SJCRH30 (cell line): ENCODE measurements around the gene XAGE2. TPM values are rescaled to one million over a fixed set of nuclear protein-coding genes. Genes with fewer than 3 reads are reported as not detected.

ENCODE experiments used
- DNase-seq, 2 experiments: peaks; one replicate each; pipeline ENCODE4 v3.0.0-alpha.2; 2015 to 2020
- H3K27ac ChIP-seq: fragments of 250-450 bp; sonication (Bioruptor Pico); 2 replicates; pipeline ENCODE4 v1.5.1; 2020; ENCODE audit warnings: mild to moderate bottlenecking, moderate library complexity
- H3K27me3 ChIP-seq: fragments of 250-450 bp; sonication (Bioruptor Pico); 2 replicates; pipeline ENCODE4 v1.5.1; 2020; ENCODE audit warnings: mild to moderate bottlenecking, moderate library complexity
- H3K36me3 ChIP-seq: fragments of 250-450 bp; sonication (Bioruptor Pico); 2 replicates; pipeline ENCODE4 v1.5.1; 2020; ENCODE audit warnings: mild to moderate bottlenecking, moderate library complexity
- H3K4me1 ChIP-seq: fragments of 250-450 bp; sonication (Bioruptor Pico); 2 replicates; pipeline ENCODE4 v1.5.1; 2020; ENCODE audit warnings: mild to moderate bottlenecking, moderate library complexity
- H3K4me3 ChIP-seq: fragments of 250-450 bp; sonication (Bioruptor Pico); 2 replicates; pipeline ENCODE4 v1.5.1; 2020; ENCODE audit warnings: mild to moderate bottlenecking, moderate library complexity
- H3K9me3 ChIP-seq: fragments of 250-450 bp; sonication (Bioruptor Pico); replicated peaks from 2 replicates; pipeline ENCODE4 v1.5.1; 2020; ENCODE audit warnings: mild to moderate bottlenecking, moderate library complexity
- total RNA-seq: library from RNA; depleted of rRNA; stranded (reverse); fragments of >200 nt; shearing (Covaris generic); gene quantifications from 2 replicates; pipeline ENCODE4 v1.2.3, GENCODE V29; 2014; rRNA removed

XAGE2 gene
- total RNA-seq, 1 experiment from 2014 or later, result not detected

- H3K4me1 ChIP-seq, result no peaks in the 10 kb centered on the region
- H3K27ac ChIP-seq, result no peak overlapping the region
- H3K9me3 ChIP-seq, result no peaks in the 10 kb centered on the region
- no peak overlapping the region for H3K4me3 ChIP-seq
- no peaks in the 10 kb centered on the region for H3K36me3 ChIP-seq
- no peak for DNase-seq
- H3K27me3 ChIP-seq, result no peaks in the 10 kb centered on the region
These were observed 12.2 kb downstream of the XAGE2 start for GRCh38 chrX:52380993-52381392.

DNA sequence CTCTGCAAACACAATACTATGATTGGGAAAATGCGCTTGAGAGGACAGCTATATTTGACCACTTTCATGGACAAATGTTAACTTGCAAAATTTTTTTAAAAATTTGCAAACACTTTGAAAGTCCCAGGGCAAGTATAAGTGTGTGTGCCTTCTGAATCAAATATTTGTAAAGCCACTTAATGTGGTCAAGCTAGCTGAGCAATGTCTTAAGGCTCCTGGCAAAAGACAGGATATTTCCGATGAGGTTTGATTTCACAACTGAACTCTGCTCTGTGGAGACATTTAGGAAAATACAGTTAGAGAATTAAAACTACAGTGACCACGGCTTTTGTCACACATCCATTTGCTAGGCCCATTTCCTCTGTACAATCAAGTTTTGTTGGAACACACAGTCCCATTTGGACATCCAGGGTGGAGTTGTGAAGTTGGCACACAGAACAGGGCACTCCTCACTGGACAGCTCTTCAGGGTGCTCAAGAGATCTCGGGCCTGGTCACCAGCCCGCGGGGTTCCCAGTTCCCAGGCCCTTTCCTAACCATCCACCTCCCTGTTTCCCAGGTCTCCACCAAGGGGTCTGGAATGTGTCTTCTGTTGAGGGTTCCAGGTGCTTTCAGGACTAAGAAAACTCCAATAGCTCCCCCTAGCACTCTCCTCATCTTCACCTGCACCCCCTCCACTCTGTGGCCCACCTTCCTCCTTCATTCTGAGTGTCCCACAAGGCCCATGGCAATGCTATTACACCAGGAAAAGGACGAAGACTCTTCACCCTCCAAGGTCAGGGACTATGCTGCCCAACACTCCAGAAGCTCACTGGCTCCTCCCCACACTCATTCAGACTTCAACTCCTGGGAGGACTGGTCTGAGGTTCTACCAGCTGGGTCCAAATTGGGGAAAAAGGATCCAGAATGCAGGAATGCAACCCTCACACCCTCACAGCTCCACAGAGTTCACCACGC lies 41.9 kb downstream of the XAGE2 start:
- DNase-seq, result no peak
- Histone ChIP-seq H3K9me3 (no peaks in the 10 kb centered on the region), H3K4me1 (no peaks in the 10 kb centered on the region), H3K4me3 (no peak overlapping the region), H3K27ac (no peak overlapping the region), H3K27me3 (no peaks in the 10 kb centered on the region), H3K36me3 (no peaks in the 10 kb centered on the region)

DNA sequence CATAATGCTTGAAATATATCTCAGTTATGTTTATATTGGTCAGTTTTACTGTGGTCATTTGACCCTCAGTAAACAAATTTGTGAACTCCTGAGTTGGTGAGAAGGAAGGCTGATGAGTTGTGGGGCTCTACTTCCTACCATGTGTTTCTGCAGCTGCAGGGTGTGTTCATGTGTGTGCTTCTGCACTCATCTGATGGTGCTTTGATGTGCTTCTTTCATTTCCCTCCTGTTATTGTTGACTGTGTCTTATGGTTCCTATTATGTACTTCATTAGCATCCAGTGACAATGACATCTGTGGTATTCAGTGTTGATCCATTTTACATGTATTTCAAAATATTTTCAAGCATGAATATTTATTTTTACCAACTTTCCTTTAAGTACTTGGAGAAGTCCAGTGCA lies 46.5 kb downstream of the XAGE2 start:
- H3K27me3 ChIP-seq, result no peaks in the 10 kb centered on the region
- no peak overlapping the region for H3K4me3 ChIP-seq
- H3K9me3 ChIP-seq, result no peaks in the 10 kb centered on the region

DNA sequence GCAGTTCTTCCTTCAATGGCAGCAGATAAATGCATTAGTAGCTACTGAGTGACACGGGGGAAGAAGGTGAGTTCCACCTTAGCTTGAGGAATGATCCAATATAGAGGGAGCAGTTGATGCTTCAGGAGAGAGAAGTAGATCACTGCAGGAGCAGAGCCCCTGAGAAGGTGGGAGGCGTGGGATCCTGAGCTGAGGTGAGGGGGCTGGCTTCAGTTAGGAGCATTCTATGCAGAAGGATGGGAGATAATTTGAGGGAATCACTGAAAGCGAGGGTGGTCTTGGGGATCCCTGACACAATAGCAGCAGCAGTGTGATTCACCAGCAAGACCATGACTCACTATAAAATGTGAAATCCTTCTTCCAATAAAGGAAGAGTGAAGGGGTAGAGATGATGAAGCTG lies 48.0 kb downstream of the XAGE2 start:
- H3K4me1 ChIP-seq, result no peaks in the 10 kb centered on the region
- no peak for DNase-seq
- H3K27me3 ChIP-seq, result no peaks in the 10 kb centered on the region
- no peaks in the 10 kb centered on the region for H3K9me3 ChIP-seq
- H3K36me3 ChIP-seq, result no peaks in the 10 kb centered on the region
- no peak overlapping the region for H3K27ac ChIP-seq
- H3K4me3 ChIP-seq, result no peak overlapping the region

More for the DNA sequence above, 46.5 kb downstream of the XAGE2 start:
- no peak overlapping the region for H3K27ac ChIP-seq
- DNase-seq, result no peak
- no peaks in the 10 kb centered on the region for H3K4me1 ChIP-seq
- H3K36me3 ChIP-seq, result no peaks in the 10 kb centered on the region

DNA sequence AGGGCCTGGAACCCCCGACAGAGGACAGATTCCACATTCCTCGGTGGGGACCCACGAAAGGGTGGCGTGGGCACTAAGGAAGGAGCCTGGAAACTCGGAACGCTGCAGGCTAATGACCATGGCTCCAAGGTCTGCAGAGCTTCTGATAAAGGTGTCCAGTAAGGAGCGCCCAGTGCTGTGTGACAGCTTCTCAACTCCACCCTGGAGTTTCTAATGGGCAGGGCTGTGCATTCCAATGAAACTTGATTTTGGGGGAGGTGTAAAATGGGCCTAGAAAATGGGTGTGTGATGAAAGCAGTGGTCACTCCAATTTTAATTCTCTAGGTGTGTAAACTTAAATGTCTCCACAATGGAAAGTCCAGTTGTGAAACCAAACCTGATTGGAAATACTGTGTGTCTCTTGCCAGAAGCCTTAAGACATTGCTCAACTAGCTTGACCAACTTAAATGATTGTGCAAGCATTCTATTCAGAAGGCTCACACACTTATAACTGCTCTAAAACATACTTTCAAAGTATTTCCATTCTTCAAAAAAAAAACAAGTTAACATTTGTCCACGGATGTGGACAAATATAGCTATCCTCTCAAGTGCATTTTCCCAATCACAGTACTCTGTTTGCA lies 52.1 kb downstream of the XAGE2 start:
- H3K9me3 ChIP-seq, result no peaks in the 10 kb centered on the region
- no peaks in the 10 kb centered on the region for H3K4me1 ChIP-seq
- no peak for DNase-seq
- H3K27ac ChIP-seq, result no peak overlapping the region
- H3K27me3 ChIP-seq, result no peaks in the 10 kb centered on the region
- no peak overlapping the region for H3K4me3 ChIP-seq
- H3K36me3 ChIP-seq, result no peaks in the 10 kb centered on the region

DNA sequence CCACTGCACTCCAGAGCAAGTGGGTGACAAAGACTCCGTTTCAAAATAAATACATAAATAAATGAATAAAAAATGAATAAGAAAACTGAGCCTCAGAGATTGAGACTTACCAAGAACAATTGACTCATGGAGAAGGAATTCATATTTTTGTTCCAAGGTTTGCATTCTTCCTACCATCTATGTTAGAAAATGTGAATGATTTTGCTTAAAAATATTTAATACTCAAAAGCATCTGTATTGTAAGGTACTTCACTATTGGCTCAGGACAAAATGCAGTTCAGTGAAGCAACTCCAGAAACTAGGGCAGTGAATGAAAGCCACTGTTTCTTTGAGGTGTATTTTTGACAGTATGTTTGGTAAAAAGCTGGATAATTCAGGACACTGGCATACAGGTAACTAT lies 54.1 kb downstream of the XAGE2 start:
- Histone ChIP-seq H3K27me3 (no peaks in the 10 kb centered on the region), H3K36me3 (no peaks in the 10 kb centered on the region), H3K4me3 (no peak overlapping the region), H3K4me1 (no peaks in the 10 kb centered on the region), H3K9me3 (no peaks in the 10 kb centered on the region), H3K27ac (no peak overlapping the region)
- no peak for DNase-seq

GRCh38 chrX:52424656-52425055 lies 55.8 kb downstream of the XAGE2 start:
- H3K36me3 ChIP-seq, result no peaks in the 10 kb centered on the region
- no peak overlapping the region for H3K4me3 ChIP-seq
- H3K9me3 ChIP-seq, result no peaks in the 10 kb centered on the region
- DNase-seq, result no peak
- no peaks in the 10 kb centered on the region for H3K4me1 ChIP-seq
- no peak overlapping the region for H3K27ac ChIP-seq
- H3K27me3 ChIP-seq, result no peaks in the 10 kb centered on the region

Other genes with a start within 250 kb of the XAGE2 start
- gene MAGED4, start 184.1 kb upstream of the XAGE2 start, total RNA-seq, result 28.6 and 34.5 TPM in 2 replicates
- not detected in 2 replicates for gene XAGE1A, start 126.8 kb downstream of the XAGE2 start, total RNA-seq
- not detected in 2 replicates for gene XAGE1B, start 148.0 kb downstream of the XAGE2 start, total RNA-seq